Left renal cortex interstitium (tissue), 4 donors: ENCODE measurements around the gene PRXL2B. TPM values are rescaled to one million over a fixed set of nuclear protein-coding genes. Genes with fewer than 3 reads are reported as not detected.

Experiments used
- DNase-seq, 4 donors: peaks; one replicate each; pipeline ENCODE4 v3.0.0-alpha.2; 2013; ENCODE audit warnings: low read depth in 4 of 4, low spot score in 2 of 4, missing footprints in 1 of 4
- polyA plus RNA-seq, 4 donors: library from polyadenylated mRNA; unstranded; fragments of 120-200 nt; gene quantifications; one replicate each; pipeline ENCODE4 v1.2.1, GENCODE V29; 2013; ENCODE audit not compliant: insufficient read length in 4 of 4

Gene PRXL2B
- polyA plus RNA-seq, 4 donors, result 37.4 to 50.0 (median 43.5) TPM

GRCh38 chr1:2632051-2632430 is 45.5 kb downstream of the PRXL2B start:
- no peak for DNase-seq

- no peak for DNase-seq
Measured at GRCh38 chr1:2632561-2633361, 46.2 kb downstream of the PRXL2B start, which contains the start of gene MMEL1. TSS of gene MMEL1 (minus strand) at chr1:2633016. CDS start at chr1:2629484, 3,532 bp downstream.

DNA sequence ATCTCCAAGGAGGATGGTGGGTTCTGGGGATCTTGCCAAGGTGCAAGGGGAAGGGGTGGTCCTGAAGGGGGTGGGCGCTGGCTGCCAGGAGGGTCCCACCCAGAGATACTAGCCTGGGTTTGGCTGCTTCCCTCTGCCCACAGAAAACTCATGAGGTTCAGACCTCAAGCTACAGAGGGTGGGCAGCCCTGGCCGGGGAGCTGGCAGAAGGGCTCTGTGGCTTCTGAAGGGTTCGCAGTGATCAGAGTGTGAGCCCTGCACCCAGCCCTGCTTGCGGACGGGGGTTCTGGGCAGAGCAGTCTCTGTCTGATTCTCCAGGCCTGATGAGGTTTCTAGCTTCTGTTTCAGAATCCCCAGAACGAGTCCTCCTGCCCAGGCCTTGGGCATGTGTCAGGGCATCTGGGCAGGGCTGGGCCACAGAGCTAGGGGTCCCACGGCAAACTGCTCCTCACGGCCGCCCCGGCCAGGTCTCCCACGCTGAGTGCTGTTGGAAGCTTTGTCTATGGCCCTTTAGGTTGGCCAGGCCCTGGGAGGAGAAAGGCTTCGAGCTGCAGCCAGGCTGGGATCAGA is 46.9 kb downstream of the PRXL2B start:
- DNase-seq, result no peak

GRCh38 chr1:2633936-2634491 is 47.4 kb downstream of the PRXL2B start:
- DNase-seq, result no peak

DNA sequence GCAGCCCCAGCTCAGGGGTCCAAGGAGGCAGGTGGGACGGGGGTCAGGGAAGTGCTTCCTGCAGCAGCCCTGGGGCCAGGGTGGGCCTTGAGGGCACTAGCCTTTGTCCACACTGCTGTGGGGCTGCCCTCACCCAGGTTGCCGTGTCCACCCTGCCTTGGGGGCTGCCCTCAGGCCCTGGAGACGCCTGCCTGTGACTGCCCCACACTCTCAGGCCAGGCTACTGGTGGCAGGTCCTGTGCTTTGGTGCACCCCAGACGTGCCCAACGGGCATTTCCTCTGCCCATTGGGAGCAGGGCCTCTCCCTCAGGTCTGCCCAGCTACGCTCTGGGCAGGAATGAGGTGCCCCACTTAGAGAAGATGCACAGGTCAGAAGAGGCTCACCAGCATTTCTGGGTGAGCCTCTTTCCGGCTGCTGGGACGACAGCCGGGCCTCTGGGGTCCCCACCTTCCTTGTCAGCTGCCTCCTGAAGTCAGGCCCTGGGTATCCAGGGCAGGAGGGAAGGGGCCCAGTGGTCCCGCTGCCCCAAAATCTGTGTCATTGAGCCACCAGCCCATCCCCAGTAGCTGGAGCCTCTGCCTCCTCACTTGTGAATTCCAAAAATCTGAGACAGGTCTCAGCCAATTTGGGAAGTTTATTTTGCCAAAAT is 48.9 kb downstream of the PRXL2B start:
- no peak for DNase-seq

DNA sequence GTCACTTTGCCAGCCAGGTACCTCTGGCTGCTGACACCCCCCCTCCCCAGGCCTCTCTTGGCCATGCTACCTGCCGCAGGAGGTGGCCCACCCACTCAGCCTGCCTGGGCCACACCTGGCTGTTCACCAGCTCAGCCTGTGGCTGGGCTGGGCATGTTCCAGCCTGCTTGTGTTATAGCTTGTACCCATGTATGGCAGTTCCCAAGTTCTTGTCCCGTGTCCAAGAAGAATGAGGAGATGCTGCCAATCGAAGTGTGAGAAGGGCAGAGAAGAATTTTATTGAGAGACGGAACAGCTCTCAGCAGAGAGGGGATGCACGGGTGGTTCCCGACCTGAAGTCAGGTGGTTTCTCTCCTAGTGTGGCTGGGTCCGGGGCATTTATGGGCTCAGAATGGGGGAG is 50.2 kb downstream of the PRXL2B start:
- no peak for DNase-seq

GRCh38 chr1:2637442-2638145 is 51.0 kb downstream of the PRXL2B start:
- no peak for DNase-seq

DNA sequence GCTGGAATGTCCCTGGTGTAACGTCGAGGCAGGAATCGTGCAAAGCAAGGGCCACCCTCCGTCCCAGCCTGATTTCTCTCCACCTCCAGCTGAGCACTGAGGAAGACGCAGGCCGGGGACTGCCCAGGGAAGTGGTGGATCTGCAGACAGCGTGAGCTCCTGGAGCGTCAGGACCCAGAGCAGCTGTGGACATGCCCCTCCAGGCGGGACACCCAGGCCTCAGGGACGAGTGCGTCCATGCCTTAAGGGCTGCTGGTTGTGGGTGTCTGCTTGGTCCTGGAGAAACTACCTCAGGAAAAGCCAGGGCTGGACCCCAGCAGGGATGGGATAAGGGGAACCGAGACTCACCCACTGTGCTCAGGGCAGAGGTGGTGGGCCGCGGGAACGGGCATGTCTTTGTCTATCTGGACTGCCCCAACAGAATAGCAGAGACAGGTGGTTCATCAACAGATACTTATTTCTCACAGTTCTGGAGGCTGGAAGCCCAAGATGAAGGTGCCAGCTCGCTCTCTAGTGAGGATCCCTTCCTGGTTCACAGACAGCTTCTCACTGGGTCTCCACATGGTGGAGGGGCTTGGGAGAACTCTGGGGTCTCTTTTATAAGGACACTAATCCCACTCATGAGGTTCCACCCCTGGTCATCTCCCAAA is 52.0 kb downstream of the PRXL2B start:
- DNase-seq, result no peak

DNA sequence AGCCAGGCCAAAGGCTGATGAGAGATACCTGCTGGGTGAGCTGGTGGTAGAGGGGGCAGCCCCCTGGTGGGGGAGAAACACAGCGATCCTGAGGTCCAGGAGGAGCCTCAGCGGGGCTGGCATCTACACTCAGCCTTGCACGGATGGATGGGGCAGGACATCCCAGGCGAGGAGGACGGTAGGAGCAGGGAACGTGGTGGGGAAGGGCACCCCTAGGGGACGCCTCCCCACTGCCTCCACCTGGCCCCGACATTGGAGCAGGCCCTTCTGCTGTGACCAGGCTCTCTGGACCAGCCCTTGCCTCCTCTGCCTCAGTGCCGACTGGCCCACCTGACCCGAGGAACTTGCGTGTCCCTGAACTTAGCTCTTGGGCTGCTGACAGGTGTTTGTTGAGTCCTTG is 52.6 kb downstream of the PRXL2B start:
- DNase-seq, result no peak

DNA sequence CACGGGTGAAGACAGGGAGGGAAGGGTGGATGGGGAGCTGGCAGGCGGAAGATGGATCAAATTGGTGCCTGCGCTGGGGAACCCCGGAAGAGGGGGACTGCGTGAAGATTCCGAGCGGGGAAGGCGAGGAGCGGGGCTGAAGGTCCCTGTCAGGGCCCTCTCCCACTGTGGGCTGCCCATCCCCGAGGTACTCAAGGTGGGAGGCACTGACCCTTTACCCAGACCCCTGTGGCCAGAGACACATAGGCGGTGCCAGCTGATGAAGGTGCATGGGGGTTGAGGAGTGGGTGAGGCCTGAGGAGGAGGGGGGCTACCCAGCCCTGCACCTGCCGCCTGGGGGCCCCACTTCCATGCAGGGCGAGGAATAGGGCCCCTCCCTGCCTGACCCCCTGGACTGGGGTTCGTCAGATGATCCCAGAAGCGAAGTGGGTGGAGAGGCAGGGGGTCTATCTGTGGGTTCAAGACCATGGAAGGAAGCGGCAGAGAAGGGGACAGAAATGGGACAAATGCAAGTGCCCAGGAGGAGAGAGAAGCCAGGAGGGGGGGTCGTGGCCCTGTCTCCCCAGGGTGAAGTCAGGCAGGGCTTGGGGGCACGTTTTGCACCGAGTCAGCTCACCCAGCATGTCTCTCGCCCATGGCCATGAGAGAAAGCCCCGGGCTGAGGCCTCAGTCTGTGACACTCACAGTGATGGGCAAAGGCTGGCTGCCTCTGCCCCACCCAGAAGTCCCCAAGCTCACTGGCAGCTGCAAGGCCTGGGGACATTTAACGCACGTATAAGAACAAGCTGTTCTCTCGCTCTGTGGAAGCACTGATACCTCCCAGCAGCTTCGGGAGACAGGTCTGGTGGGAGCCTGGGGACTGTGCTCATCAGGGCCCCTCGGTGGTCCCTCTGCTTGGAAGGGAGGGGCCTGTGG is 53.3 kb downstream of the PRXL2B start:
- DNase-seq, result no peak

GRCh38 chr1:2640626-2641025 is 54.0 kb downstream of the PRXL2B start:
- no peak for DNase-seq

Other genes starting within 250 kb of the PRXL2B start
- gene MORN1, start 195.2 kb upstream of the PRXL2B start, polyA plus RNA-seq, result 10 to 100 TPM in 3 of 4 donors, 1 to 10 TPM in 1; 9.3 to 21.2 (median 16.6) TPM
- 100 to 1,000 TPM; 108 to 124 (median 121) TPM for gene RER1, start 194.9 kb upstream of the PRXL2B start, polyA plus RNA-seq
- gene PEX10, start 174.2 kb upstream of the PRXL2B start, polyA plus RNA-seq, result 10 to 100 TPM; 20.3 to 31.1 (median 27.1) TPM
- 1 to 10 TPM; 1.2 to 2.1 (median 1.5) TPM for gene PLCH2, start 110.5 kb upstream of the PRXL2B start, polyA plus RNA-seq
- 10 to 100 TPM; 24.8 to 34.0 (median 29.0) TPM for gene PANK4, start 60.2 kb upstream of the PRXL2B start, polyA plus RNA-seq
- under 1 TPM; 0.24 to 0.65 (median 0.55) TPM for gene HES5, start 56.5 kb upstream of the PRXL2B start, polyA plus RNA-seq
- gene TNFRSF14, start 30.4 kb upstream of the PRXL2B start, polyA plus RNA-seq, result 10 to 100 TPM; 20.4 to 27.7 (median 22.5) TPM
- gene MMEL1, start 46.2 kb downstream of the PRXL2B start, polyA plus RNA-seq, result 1 to 10 TPM; 2.5 to 5.7 (median 2.9) TPM
- 1 to 10 TPM in 2 of 4 donors, under 1 TPM in 2; 0.49 to 1.5 (median 1.0) TPM for gene TTC34, start 214.9 kb downstream of the PRXL2B start, polyA plus RNA-seq